Stimulated activated CD8-positive, alpha-beta memory T cell treated with anti-CD3 and anti-CD28 coated beads, Interleukin-15, amount 100 ng/mL, for 1 hour (primary cell): Measurements from ENCODE around the gene HS6ST2.

Experiments used
- DNase-seq: peaks from one replicate; pipeline ENCODE4 v3.0.0-alpha.2; 2020; ENCODE audit warnings: low read depth

The HS6ST2 gene

GRCh38 chrX:132843363-132843762 is 115.1 kb downstream of the HS6ST2 start:
- no peak for DNase-seq

DNA sequence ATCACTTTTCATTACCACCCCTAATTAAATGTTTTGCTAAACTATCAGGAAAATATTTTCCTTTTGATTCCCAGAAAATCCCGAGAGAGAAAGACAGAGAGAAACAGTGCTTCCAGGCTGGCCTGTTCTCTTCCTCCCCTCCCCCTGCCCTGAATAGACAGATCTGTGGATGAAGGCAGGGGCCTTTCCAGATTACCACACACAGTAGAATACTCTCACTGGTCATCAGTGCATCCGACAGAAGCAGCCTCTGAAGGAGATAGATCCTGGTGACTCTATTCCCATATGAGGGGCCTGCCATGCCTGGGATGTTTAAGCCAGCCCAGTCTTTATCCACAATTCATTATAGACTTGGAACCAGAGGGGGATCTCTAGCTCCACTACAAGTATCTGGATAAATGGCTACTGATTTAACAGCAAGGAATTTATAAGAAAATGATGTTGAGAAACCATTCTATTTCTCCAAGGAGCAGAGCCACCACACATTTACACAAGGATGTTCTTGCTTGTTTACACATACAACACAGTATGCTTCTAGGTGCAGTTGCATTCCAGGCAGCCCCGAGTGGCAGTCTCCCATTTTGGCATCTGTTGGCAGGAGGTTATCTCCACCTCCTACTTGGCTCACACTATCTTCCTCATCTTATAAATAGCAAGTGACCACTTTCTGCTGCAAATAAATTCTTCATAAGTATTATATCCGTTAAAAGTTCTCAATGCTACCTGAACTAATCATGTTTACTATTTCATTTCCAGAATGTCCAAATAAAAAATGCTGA is 115.8 kb downstream of the HS6ST2 start:
- DNase-seq, result no peak

DNA sequence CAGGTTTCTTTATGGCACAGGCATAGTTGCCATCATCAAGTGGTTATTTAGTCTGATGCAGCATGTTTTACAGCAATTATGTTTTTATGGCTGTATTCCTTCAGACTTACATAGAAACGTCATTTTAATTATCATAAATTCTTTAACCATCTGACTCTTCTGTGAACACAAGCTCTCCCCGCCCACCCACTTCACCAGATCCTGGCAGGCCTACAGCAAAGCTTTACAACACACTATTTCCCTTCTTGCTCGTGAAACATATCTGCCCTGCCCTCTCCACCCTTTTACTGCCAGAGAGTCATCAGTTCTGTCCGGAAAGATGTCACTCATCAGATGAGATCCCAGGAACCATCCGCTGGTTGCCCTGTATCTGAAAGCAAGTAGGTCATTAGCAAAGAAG is 120.5 kb downstream of the HS6ST2 start:
- DNase-seq, result no peak

DNA sequence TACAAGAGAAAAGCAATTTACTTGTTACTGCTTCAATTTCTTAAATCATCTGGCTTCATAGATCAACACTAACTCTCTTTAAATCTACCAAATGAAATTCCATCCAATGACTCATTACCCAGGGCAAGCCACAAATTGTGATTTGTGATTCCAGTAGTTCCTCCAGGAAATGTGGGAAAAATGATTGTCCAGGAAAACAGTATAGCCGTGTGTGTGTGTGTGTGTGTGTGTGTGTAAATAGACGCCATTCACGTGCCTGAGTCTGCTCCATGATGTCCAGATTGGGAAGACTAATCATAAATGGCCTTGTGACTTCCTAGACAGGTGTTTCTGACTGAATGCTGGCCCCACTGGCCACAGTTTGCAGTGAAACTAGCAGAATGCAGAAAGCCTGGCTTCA is 121.3 kb downstream of the HS6ST2 start:
- DNase-seq, result no peak

DNA sequence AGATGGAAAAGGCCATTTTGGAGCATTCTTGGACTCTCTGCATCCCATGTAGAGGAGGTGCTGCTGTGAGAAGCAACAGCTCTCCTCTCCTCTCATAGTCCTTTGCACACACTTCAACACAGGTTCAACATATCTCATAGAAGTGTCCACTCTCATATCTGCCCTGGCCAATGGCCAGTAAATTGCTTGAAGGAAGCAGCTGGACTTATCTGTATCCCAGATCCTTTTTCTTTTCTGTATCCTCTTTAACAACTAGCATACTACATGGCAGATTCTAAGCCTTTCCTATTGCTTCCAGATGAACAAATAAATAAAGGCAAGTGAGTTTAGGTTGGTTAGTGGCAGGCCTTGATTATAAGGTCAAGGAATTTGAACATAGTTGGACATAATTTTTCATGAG is 122.0 kb downstream of the HS6ST2 start:
- no peak for DNase-seq

DNA sequence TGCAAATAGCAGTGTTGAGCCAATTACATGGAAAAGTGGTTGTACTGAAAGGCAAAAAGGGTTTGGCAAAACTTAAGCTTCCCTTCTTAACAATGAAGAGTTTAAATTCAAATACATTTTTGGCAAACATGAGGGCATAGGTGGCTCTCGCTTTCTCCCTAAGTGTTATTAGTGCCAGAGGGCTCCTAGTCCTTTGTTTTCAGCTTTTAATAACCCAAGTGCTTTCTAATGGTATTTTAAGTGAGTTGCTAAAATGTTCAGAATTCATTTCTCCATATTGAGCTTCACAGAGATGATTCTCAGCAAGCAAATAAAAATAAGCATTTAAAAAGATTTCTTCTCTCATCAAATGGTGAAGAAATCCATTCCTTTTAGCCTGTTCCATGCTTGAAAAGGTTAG is 123.7 kb downstream of the HS6ST2 start:
- DNase-seq, result no peak

GRCh38 chrX:132834109-132834508 is 124.3 kb downstream of the HS6ST2 start:
- no peak for DNase-seq

GRCh38 chrX:132833373-132833772 is 125.1 kb downstream of the HS6ST2 start:
- no peak for DNase-seq

DNA sequence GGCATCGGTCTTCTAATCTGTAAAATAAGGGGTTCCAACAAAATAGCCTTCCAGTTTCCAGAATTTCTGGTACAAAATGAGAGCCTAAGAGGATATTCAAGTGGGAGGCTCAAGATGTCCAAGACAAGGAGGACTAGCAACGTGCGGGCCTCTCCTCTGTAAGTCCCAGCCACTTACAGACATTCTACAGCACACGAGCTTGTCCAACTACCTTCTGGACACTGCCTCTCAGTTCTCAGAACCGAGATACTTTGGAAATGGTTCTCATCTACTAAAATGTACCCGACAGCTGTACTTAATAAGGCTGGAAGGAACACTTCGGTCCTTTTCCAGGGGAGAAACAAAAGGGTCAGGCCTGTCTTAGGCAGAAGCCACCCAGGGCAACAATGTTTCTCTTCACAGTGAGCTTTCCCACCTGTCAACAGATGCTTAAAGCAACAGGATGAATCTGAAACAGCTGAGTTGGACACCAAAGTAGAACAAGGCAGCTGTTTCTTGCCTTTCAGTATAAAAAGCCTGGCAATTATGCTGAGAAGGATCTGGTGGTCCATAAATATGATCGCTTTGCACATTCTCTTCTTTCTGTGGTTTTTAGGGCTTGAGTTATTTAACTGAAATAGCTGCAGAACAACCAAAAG is 127.0 kb downstream of the HS6ST2 start:
- no peak for DNase-seq

- no peak for DNase-seq
Observed at GRCh38 chrX:132822634-132823012, 135.8 kb downstream of the HS6ST2 start.

GRCh38 chrX:132821974-132822633 is 136.3 kb downstream of the HS6ST2 start:
- no peak for DNase-seq

GRCh38 chrX:132820675-132821074 is 137.8 kb downstream of the HS6ST2 start:
- no peak for DNase-seq

- DNase-seq, result no peak
Observed at GRCh38 chrX:132819711-132820264, 138.6 kb downstream of the HS6ST2 start.

DNA sequence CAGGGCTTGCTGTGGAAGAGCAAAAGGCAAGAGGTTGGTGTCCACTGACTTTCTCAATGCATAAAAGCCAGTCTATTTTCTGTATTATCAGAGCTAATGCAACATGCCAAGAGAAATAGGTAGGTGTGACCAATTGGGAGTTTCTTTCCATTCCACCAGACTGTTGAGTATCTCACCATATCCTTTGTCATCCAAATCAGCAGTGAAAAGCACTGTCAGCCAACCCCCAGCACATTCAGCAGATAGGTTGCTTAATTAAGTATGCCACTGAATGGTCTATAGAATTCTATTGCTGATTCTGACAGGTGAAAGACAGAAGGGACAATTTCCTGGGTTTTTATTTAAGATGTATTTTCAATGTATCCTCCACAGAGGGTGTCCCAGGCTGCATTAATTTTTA is 139.8 kb downstream of the HS6ST2 start:
- DNase-seq, result no peak

DNA sequence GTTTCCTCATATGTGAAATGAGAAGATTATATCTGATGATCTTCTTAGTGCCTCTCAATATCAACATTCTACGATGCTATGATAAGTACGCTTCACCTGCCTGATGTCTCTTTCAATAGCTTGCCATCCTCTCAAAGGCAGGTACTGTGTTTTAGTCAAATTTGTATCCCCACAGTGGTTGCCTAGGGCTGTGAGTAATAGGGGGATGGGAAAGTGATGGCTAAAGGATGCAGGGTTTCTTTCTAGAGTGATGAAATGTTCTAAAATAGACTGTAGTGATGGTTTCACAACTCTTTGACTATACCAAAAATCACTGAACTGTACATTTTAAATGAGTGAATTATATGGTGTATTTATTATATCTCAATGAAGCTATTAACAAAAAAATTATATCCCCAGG is 142.8 kb downstream of the HS6ST2 start:
- no peak for DNase-seq

DNA sequence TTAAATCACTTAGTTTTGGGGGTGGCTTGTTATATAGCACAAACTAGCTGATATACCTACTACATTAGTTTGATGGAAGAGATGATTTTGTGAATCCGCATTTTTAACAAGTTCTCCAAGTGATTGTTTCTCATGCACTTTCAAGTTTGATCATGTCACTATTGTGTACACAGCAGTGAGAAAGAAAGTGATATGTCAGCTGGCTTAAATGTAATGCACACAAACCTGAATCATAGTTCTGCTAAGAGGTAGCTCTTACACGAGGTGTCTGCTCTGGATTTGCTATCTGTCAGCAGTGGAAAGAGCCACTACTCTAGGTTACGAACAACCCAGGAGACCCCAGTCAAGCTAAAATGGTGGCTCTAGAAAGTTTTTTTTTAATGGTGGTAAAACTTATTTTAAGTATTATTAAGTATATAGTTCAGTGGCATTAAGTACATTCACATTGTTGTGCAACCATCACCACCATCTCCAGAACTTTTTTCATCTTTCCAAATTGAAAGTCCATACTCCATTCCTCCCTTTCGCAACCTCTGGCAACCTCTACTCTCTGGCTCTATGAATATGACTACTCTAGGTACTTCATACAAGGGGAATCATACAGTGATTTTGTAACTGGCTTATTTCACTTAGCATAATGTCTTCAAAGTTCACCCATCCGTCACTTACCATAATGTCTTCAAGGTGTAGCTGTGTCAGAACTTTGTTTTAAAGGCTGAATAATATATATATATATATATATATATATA is 147.3 kb downstream of the HS6ST2 start:
- DNase-seq, result no peak

- no peak for DNase-seq
Observed at GRCh38 chrX:132810488-132810887, 147.9 kb downstream of the HS6ST2 start.

- no peak for DNase-seq
Observed at GRCh38 chrX:132809581-132809980, 148.8 kb downstream of the HS6ST2 start.

DNA sequence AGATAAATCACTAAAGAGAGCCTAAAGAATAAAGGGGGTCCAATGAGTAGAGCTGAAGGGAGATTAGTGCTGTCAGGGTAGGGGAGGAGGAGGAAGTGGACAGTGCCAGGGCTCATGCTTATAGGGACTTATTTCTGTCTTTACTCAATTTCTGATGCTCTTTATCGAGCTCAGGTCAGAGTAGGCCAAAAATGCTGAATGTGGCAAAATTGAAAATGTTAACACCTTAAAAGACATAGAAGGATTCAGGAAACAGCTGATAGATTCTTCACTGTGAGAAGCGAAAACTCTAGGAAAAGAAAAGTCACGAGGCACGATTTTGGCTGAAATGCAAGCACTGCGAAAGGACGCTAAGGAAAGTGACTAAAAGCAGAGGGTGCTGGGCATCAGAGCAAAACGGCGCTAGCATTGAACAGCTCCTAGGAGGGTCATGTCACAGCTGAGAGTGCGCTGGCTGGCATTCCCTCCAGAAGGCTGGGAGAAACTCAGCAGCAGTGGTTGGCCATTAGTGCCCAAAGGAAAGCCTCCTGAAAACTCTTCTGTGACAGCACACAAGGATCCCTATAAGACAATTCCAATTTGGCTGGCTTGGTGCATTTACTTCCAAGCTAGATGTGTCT is 150.9 kb downstream of the HS6ST2 start:
- no peak for DNase-seq

DNA sequence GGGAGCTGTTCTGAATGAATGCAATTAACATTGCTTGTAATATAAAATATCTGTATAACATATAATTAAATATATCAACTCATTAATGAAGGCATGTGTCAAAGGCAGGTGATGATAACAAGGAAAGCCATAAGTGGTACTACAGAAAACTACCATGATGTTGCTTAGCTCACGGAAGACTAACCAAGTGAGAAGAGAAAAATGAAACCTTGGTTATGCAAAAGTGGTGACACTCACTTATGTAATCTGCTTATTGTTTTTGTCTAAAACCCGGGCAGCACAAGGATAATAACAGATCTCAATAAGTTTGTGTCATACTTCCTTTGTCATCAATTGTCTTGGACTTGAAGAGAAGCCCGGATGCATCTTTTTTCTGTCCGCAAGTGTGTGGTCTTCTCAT is 156.4 kb downstream of the HS6ST2 start:
- no peak for DNase-seq

DNA sequence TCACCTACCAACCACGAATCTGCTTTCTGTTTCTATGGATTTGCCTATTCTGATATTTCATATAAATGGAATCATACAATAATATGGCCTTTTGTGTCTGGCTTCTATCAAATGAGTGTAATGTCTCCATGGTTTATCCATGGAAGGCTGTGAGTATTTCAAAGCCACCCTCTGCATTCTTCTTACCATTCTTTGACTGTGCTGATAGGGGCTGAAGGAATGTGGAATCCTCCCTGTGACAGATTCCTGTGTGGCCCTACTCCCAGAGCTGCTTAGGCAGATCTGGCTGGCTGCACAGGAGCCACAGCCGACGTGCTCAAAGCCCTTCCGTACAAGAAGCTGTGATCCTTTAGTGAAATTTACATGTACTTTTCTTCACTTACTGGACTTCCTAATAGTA is 163.2 kb downstream of the HS6ST2 start:
- no peak for DNase-seq

- DNase-seq, result no peak
Observed at GRCh38 chrX:132791714-132792113, 166.7 kb downstream of the HS6ST2 start.
